Liver (tissue), 3 donors: ENCODE results near the gene DUSP14.

Experiments
- EGR1 ChIP-seq, 2 donors: IDR thresholded peaks; 2 replicates each; pipeline ENCODE4 v1.6.1; 2016 to 2018; ENCODE audit warnings: antibody characterized with exemption in 2 of 2, low read depth in 2 of 2
- FOXA1 ChIP-seq: IDR thresholded peaks from 2 replicates; pipeline ENCODE4 v1.6.1; 2016; ENCODE audit warnings: antibody characterized with exemption
- GABPA ChIP-seq, 2 donors: IDR thresholded peaks in 1 of 2; conservative IDR thresholded peaks in 1 of 2; 2 replicates each; pipeline ENCODE4 v1.6.1; 2016; ENCODE audit warnings: antibody characterized with exemption in 2 of 2, mild to moderate bottlenecking in 1 of 2, moderate library complexity in 1 of 2
- HNF4G ChIP-seq: IDR thresholded peaks from 2 replicates; pipeline ENCODE4 v1.6.1; 2016; ENCODE audit warnings: antibody characterized with exemption
- RAD21 ChIP-seq, 2 donors: IDR thresholded peaks; 2 replicates each; pipeline ENCODE4 v1.6.1; 2016; ENCODE audit warnings: antibody characterized with exemption in 2 of 2, mild to moderate bottlenecking in 2 of 2
- RXRA ChIP-seq, 2 donors: IDR thresholded peaks; 2 replicates each; pipeline ENCODE4 v1.6.1; 2017 to 2018; ENCODE audit warnings: antibody characterized with exemption in 2 of 2, mild to moderate bottlenecking in 1 of 2
- SP1 ChIP-seq: IDR thresholded peaks from 2 replicates; pipeline ENCODE4 v1.6.1; 2018; ENCODE audit warnings: antibody characterized with exemption, mild to moderate bottlenecking
- TAF1 ChIP-seq: conservative IDR thresholded peaks from 2 replicates; pipeline ENCODE4 v1.6.1; 2016; ENCODE audit warnings: antibody characterized with exemption, mild to moderate bottlenecking
- YY1 ChIP-seq: IDR thresholded peaks from 2 replicates; pipeline ENCODE4 v1.6.1; 2016; ENCODE audit warnings: antibody characterized with exemption, mild to moderate bottlenecking
- TF ChIP-seq, protein P1 (sequence below): fragments of 150-350 bp; IDR thresholded peaks from 2 replicates; pipeline ENCODE4 v1.5.1; 2017; ENCODE audit warnings: improper control_type of control experiment, low read depth, low read length; ENCODE audit not compliant: missing input control
- TF ChIP-seq, protein P2 (sequence below): IDR thresholded peaks from 2 replicates; pipeline ENCODE4 v1.6.1; 2016; ENCODE audit warnings: antibody characterized with exemption
- TF ChIP-seq, protein P3 (sequence below): IDR thresholded peaks from 2 replicates; pipeline ENCODE4 v1.6.1; 2016; ENCODE audit warnings: antibody characterized with exemption, mild to moderate bottlenecking
- TF ChIP-seq, protein P4 (sequence below): IDR thresholded peaks from 2 replicates; pipeline ENCODE4 v1.6.1; 2016; ENCODE audit warnings: antibody characterized with exemption
- TF ChIP-seq, protein P5 (sequence below): IDR thresholded peaks from 2 replicates; pipeline ENCODE4 v1.6.1; 2016; ENCODE audit warnings: antibody characterized with exemption
- donor health status: healthy.
- donor health status: healthy.

GRCh38 chr17:37481001-37481665, 8.6 kb upstream of the DUSP14 start:
- TF ChIP-seq, protein P1, sequence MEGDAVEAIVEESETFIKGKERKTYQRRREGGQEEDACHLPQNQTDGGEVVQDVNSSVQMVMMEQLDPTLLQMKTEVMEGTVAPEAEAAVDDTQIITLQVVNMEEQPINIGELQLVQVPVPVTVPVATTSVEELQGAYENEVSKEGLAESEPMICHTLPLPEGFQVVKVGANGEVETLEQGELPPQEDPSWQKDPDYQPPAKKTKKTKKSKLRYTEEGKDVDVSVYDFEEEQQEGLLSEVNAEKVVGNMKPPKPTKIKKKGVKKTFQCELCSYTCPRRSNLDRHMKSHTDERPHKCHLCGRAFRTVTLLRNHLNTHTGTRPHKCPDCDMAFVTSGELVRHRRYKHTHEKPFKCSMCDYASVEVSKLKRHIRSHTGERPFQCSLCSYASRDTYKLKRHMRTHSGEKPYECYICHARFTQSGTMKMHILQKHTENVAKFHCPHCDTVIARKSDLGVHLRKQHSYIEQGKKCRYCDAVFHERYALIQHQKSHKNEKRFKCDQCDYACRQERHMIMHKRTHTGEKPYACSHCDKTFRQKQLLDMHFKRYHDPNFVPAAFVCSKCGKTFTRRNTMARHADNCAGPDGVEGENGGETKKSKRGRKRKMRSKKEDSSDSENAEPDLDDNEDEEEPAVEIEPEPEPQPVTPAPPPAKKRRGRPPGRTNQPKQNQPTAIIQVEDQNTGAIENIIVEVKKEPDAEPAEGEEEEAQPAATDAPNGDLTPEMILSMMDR = no peak
- TF ChIP-seq SP1 = no peak
- no peak for TF ChIP-seq RAD21 (IDR thresholded peaks at IDR 0.05)
- TF ChIP-seq HNF4G = no peak
- no peak for TF ChIP-seq GABPA (IDR thresholded peaks at IDR 0.05 in 1 of 2, conservative IDR thresholded peaks at IDR 0.05 in 1 of 2)
- TF ChIP-seq, protein P2, sequence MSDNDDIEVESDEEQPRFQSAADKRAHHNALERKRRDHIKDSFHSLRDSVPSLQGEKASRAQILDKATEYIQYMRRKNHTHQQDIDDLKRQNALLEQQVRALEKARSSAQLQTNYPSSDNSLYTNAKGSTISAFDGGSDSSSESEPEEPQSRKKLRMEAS = no peak
- TF ChIP-seq YY1 = no peak
- TF ChIP-seq, protein P3, sequence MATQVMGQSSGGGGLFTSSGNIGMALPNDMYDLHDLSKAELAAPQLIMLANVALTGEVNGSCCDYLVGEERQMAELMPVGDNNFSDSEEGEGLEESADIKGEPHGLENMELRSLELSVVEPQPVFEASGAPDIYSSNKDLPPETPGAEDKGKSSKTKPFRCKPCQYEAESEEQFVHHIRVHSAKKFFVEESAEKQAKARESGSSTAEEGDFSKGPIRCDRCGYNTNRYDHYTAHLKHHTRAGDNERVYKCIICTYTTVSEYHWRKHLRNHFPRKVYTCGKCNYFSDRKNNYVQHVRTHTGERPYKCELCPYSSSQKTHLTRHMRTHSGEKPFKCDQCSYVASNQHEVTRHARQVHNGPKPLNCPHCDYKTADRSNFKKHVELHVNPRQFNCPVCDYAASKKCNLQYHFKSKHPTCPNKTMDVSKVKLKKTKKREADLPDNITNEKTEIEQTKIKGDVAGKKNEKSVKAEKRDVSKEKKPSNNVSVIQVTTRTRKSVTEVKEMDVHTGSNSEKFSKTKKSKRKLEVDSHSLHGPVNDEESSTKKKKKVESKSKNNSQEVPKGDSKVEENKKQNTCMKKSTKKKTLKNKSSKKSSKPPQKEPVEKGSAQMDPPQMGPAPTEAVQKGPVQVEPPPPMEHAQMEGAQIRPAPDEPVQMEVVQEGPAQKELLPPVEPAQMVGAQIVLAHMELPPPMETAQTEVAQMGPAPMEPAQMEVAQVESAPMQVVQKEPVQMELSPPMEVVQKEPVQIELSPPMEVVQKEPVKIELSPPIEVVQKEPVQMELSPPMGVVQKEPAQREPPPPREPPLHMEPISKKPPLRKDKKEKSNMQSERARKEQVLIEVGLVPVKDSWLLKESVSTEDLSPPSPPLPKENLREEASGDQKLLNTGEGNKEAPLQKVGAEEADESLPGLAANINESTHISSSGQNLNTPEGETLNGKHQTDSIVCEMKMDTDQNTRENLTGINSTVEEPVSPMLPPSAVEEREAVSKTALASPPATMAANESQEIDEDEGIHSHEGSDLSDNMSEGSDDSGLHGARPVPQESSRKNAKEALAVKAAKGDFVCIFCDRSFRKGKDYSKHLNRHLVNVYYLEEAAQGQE = no peak
- TF ChIP-seq, protein P4, sequence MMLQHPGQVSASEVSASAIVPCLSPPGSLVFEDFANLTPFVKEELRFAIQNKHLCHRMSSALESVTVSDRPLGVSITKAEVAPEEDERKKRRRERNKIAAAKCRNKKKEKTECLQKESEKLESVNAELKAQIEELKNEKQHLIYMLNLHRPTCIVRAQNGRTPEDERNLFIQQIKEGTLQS = no peak
- TF ChIP-seq, protein P5, sequence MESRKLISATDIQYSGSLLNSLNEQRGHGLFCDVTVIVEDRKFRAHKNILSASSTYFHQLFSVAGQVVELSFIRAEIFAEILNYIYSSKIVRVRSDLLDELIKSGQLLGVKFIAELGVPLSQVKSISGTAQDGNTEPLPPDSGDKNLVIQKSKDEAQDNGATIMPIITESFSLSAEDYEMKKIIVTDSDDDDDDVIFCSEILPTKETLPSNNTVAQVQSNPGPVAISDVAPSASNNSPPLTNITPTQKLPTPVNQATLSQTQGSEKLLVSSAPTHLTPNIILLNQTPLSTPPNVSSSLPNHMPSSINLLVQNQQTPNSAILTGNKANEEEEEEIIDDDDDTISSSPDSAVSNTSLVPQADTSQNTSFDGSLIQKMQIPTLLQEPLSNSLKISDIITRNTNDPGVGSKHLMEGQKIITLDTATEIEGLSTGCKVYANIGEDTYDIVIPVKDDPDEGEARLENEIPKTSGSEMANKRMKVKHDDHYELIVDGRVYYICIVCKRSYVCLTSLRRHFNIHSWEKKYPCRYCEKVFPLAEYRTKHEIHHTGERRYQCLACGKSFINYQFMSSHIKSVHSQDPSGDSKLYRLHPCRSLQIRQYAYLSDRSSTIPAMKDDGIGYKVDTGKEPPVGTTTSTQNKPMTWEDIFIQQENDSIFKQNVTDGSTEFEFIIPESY = no peak
- TF ChIP-seq TAF1 = no peak
- TF ChIP-seq FOXA1 = no peak
- TF ChIP-seq RXRA (IDR thresholded peaks at IDR 0.05) = no peak
- TF ChIP-seq EGR1 (IDR thresholded peaks at IDR 0.05; ENCODE audit: low read depth in 2 of 2) = no peak
